ENCODE measurements around the gene WWTR1.

Gene WWTR1

DNA sequence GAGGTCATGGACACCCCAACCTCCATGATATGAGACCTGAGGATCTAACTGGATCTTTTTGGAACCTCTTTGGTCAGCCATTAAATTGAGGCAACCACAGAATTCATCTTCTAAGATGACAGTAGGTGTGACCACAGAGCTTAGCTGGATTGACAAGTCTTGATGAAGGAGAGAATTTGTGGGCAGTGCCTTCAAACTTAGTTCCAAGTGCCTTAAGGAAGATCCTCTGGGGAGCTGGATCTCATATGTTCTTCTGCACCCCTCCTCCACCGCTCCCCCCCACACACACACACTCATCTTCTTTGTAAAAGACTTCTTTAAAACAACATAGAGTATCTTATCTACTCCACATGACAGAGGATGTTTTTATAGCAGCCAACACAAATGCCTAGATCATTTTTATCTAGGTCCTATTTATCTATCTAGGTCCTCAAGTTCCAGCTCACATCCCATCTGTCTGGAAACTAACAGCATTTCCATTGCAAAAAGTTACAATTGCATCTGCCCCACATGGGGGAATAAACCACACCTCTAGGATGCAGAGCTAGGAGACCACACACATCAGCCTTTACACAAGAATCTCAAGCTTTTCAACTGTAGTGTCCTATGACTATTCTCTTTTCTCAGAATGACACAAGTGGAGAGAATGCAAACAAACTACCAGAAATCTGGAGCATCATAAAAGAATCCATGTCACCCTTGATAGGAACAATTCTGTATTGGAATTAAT is 37.4 kb downstream of the WWTR1 start:
- no peak for DNase-seq

DNA sequence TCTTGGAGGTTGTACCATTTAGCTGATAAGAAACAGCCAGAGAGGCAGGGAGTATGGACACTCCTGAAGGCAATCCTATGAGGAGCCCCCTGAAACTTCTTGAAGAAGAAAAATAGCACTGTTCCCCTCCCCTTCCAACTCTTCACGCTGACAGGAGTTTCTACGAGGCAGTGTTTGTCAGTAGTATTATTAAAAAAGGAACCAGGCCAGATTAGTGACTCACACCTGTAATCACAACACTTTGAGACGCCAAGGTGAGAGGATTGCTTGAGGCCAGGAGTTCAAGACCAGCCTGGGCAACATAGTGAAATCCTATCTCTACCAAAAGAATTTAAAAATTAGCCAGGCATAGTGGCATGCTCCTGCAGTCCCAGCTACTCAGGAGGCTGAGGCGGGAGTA is 38.7 kb downstream of the WWTR1 start:
- DNase-seq: no peak

DNA sequence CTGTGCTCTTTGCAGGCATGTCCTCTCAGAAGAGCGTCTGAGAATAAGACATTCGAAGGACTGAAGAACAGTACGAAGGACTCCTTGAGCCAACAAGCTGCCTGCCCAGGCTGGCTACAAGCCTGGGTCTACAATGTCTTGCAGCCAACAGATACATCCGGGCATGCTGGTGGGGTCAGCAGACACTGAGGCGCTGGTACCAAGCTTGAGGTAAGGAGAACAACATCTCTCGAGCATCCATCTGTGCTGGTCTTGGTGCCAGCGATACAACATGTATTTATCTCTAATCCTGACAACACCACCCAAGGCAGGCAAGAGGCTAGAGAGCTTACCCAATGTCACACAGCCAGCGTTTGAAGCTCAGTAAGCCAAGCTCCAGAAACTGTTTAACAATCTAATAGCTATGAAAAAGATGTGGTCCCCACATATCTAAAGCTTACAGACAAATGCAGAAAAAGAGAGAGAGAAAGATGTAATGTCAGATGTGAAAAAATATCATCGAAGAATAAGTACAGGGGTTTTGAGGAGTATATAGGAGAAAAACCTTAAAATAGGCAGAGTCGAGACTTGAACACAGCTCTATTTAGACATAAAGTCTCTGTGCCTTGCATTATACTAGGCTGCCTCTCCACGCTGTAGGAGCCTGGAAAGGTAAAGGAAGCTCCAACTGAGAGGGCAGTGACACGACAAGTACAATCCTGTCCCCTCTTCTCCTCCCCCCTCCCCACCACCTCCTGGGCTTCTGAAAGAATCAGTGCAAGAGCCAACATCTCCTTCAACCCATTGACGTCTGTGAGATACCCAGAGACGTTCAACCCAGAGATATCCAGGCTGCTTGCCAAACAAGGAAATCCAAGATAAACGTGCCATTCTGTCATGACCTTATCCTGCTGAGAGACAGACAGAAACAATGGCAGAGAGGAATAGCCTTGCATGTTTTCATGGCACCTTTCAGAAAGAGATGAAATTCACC is 39.4 kb downstream of the WWTR1 start:
- DNase-seq: no peak

DNA sequence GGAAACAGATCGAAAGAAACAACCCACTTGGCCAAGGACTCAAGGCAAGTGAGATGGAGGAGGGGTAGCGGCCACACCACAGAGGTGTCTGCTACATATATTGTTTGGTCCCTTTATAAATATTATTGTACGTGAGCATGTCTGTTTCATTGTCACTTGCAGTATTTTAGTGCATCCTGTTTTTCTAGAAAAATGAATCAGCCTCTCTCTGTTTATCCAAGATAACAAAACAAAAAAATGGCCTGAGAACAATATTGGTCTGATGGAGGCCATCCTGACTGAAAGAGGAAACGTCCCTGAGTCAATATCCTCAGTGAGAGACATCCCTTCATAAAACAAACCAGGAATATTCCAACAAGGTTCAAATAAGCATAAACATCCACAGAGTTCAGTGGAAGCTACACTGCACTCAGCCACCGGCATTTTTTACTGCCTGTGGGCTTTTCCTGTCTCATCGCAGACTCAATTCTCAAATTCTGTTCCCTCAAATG is 42.0 kb downstream of the WWTR1 start:
- no peak for DNase-seq

DNA sequence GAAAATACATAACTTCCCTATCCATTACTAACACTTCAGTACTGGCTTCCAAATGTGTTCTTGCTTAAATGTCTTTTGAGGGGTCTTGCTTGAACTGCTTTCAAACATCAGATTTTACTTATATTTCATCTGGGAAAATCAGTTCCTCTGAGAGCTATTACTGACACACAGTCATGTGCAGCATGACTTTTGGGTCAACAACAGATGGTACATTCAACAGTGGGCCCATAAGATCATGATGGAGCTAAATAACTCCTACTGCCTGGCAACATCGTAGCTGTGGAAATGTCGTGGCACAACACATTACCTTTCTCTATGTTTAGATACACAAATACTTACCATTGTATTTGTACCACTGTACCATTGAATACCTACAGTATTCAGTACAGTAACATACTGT is 43.8 kb downstream of the WWTR1 start:
- DNase-seq: no peak

DNA sequence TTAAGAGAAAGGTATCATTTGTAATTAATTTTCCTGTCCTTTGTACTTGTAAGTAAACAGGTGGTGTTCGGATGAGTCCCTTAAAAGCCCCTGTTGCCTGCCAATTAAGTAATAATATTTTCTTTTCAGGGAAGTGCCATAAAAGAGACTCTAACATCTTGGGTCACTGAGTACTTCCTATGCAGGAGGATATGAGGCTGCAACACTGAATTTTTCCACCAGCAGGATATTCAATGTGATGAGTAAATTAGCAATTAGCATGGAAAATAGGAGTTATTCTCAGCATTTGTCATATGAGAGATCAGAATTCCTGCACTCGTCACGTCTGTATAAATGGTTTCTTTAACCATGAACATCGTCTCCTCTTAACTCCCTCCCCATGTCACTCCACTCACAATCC is 45.4 kb downstream of the WWTR1 start:
- DNase-seq: no peak

DNA sequence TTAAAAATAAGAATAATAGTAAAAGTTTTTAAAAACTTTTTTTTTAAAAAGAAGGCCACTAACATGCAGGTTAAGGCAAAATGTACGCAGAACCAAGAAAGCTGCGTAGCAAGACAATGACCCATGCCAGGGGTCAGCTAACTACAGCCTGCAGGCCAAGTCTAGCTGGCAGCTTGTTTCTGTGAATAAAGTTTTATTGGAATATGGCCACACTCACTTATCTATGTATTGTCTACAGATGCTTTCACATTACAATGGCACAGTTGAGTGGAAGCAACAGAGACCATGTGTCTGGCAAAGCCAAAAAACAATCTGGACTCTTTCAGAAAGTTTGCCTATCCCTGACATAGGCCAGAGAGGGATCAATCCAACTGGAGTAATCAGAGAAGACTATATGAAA is 46.7 kb downstream of the WWTR1 start:
- no peak for DNase-seq

DNA sequence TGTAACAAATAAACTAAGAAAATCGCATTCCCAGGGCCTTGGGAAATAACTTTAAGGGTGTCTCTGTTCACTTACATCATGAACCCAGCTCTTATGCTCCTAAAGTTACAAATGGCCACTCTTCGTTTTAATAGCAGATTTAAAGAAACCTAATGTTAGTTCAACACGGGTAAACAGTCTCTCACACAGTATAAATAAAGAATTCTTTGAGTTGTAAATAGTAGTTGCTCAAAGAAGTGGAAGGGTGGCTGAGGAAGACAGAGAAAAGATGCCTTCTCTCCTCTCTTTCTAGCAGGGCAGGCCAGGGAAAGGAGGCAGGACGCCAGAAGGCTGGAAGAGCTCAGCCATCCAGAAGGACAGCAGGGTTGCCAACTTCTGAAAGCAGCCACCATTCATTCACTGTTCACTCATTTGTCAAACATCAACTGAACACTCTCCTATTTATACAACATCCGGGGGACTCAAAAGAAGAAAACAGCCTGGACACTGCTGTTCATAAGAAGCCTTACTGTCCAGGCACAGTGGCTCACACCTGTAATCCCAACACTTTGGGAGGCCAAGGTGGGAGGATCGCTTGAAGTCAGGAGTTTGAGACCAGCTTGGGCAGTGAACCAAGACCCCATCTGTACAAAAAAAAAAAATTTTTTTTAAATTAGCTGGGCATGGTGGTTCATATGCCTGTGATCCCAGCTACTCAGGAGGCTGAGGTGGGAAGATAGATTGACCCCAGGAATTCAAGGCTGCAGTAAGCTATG is 47.3 kb downstream of the WWTR1 start:
- DNase-seq: no peak

DNA sequence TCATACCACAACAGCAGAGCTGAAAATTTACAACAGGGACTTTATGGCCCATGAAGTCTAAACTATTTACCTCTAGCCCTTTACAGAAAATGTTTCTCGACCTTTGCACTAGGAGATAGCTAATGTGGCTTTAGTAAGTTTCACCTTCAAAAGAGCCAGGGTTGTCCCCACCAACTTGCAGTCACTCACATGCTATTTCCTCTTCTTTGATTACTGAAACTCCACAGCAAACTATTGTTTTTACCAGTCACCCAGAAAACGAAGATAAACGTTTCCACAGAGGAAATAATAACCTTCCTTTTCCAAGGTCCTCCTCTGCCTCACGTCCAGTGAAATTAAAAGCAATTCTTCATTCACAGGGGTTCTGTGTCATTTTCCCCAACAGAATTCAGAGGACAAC is 48.2 kb downstream of the WWTR1 start:
- DNase-seq: no peak

DNA sequence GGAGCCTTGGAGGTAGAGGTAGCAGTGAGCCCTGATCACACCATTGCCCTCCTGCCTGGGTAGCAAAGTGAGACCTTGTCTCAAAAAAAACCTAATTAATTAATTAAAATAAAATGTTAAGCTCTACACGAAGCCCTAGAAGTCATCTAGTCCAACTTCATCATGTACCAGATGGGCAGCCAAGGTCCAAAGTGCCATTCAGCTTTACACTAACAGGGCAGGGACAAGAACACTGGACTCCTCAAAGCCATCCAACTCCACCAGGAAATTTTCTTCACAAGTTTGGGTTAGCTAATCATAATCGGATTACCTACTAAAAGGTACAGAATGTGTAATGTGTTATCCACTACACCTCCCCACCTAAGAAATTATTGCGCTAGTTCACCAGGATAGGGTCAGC is 48.8 kb downstream of the WWTR1 start:
- no peak for DNase-seq

DNA sequence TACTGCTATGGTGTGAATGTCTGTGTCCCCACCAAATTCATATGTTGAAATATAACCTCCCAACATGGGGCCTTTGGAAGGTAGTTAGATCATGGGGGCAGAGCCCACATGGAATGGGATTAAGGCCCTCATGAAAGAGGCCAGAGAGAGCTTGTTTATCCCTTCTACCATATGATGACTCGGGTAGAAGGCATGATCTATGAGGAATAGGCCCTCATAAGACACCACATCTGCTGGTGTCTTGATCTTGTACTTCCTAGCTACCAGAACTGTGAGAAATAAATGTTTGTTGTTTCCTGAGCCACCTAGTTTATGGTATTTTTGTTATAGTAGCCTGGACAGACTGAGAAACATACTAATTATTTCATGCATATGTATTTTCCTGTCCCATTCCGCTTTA is 51.9 kb downstream of the WWTR1 start:
- DNase-seq: no peak

DNA sequence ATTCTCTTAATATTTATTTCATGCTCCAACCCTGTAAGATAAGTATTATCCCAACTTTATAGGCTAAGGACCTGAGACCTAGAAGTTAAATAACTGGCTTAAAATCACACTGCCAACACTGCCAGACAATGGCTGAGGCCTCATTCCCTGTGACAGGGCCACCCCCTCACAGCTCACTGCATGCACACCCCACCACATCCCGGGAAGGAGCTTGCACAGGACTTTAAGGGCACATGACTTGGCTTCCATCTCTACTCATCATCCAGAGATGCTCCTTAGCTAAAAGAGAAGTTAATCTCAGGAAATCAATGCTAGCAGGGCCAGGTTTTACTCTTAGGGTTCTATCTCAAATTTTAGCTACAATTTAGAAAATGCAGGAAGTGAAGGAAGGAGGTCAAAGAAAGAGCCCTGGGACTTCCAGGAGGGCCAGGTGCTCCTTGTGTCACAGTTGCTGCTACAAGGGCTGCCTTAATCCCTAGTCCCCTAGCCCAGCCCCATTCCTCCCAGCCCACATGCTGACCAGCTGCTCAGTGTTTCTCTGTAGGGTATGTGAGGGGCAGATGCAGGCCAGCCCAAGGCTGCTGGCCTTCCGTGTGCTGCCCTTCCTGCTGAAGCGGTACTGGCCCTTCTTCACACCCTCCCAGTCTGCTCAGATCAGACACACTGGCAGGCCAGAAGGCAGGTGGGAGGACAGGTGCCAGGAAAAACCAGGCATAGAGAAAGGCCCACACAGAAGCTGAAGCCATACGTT is 53.5 kb downstream of the WWTR1 start:
- no peak for DNase-seq

DNA sequence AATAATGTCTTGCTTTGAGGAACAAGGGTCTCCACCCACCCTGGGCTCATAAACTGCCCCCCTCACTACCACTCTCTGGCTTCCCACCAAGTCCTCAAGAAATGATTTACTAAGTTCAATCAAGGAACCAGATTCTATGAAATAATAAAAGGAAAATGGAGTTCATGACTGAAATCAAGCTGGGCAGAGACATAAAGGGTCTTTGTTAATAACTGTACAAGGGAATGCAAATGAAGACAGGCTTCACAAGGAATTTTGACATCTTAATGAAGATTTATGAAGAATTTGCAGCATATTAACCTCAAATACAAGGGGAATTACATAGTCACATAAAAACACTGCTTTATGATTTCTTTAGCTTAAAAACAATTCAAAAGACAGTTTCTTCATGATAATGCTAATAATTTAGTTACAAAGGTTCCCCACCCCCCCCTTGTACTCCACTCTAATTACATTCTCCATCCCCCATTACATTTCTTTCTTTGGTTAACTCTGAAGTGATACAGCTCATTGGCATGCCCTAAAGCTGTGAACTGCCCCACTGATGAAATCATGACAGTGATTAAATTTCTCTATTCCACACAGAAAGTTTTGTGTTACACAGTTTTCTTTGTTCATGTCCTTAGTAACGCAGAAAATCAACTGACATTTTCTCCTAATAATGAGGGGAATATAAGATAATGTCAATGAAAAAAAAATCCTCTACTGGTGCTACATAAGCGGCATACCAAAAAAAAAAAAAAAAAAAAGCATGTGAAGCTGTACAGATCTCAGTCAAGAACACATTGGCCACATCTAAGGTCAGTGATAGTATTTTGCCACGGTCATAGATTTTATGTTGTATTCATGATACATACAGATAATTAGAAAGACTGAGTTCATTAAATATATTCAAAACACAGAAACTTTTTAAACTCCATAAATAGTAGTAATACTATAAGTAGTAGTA is 54.4 kb downstream of the WWTR1 start:
- DNase-seq: no peak

DNA sequence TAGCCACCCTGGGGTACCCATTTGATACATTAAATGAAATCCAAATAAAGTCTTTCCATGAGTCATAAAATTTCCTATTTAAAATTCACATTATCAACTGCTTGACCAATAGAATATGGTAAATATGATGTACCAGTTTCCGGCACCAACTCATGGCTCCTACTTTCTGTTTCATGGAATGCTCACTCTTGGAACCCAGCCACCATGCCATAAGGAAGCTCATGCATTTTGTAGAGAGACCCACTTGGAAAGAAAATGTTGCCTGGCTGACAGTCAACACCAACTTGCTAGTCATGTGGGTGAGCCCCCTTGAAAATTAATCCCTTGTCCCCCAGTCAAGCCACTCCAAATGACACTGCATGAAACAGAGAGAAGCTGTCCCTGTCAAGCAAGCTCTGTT is 57.2 kb downstream of the WWTR1 start:
- no peak for DNase-seq

DNA sequence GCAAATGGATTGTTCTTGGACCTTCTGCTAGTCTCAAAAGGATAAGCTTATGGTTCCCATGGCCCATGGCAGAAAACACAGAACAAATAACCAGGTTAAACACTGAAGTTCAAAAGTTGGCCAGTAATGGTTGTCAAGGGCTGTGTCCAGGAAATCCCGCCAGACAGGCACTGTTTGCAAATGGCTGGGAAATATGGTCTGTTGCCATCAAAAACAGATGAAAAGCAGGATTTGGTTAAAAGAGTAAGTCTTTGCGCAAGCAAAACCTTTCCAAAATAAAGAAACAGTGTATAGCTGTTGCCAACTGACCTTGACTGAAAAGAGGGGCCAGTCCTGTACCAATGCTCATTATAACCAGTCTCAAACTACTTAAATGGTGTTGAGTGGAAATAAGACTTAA is 58.6 kb downstream of the WWTR1 start:
- DNase-seq: no peak

DNA sequence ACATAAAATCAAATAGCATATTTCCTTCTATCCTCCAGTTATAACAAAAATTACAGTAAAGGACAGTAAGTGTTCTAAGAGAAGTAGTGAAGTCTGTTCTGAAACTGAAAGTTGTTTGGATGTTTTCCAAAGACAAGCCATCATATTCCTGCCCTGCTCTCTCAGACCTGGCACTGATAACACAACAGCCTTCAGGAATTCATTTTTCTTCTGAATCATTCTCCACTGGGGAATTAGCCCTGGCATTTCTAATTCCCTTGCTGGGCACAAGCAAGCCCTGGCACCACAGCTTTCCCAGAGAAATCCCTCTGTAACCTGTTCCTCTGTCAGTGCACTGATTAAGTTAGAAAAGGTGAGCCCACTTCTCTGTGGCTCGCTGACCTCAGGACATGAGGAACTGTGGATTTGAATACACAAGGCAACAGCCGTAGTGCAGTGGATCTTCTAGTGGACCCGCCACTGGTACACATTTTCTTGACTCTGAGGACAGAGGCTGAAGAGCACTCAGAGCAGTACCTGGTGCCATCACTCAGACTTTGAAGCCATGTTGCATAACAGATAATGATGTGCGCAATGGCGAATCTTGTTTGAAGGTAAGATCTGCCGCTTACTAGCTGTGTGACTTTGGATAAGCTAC is 61.6 kb downstream of the WWTR1 start:
- DNase-seq: no peak

DNA sequence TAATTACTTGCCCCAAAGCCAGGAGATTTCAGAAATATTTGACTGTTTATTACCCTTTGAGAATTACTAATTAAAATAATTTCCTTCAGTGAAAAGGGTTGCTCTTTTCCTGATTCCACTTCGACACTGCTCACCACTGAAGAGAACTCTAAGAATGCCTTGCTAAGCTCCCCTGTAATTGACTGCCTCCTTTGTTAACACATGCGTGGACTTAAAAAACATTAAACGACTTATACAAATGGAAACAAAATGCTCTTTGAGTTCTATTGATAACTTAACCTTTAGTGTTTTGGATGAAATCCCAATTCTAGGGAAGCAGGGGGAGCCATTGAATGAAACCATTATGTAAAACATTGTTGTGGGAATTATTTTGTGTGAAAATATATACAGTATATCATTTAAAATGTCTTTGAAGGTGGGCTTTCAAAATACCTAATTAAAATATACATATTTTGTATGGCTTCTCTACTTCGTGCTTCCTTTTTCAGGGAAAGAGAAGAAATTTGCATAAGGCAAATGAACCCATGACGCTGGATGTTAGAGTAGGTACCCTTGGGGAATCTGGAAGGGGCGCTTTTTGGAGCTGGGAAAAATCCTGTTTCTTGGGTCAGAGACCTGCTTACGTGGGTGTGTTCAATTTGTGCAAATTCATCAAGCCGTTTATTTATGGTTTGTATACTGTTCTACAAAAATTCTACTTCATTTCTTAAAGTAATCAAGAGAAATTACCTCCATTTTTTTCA is 64.2 kb downstream of the WWTR1 start:
- no peak for DNase-seq

DNA sequence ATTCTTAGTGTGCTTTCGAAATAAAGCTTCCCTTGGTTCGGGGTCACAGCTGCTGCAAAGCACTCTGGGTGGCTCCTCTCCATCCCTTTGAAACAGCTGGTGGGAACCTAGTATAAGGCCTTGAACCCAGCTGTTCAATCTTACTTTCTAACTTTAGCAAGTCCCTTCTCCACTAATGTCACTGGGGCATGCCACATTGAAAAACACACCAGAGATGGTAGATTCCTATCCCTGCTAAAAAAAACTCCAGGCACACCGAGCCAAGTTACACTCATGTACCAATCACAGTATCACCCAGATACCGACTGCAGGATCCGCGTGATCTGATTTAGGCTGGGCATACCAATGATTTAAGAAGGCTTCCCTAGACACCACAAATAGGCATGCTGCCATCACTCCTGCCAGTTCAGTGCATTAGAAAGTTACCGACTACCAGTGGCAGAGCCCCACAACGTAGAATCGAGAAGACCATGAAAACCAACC is 65.0 kb downstream of the WWTR1 start:
- no peak for DNase-seq

DNA sequence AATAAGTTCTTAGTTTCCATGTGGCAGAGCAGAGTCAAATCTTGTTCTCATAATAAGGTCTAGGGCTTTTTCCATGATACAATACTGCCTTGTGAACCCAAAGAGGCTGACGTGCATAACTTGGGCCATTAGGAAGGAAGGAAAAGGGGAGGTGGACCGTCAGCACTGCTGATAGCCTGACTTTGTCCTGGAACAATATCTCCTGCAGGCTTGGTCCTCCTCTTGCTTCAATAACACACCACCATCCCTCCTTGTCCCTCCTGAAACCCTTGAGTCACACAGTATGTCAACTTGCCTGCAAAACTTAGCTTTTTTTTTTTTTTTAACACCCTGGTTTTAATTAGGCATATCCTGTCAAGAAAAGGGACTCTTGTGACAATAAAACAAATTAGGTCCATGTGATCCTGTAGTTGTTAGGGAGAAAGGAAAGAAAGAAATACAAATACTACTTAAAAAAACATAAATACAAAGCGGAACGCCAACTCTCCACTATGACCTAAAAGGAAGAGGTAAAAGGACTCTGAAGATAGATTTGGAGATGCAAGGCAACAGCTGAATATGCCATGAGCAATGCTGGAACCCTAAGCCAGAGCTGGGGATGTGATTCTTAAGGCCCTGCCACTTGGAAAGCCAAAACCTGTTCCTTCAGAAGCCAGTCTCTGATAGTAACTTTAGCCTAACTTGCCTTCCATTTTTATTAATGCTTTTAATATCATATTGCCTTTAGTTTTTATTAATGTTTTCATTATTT is 67.0 kb downstream of the WWTR1 start:
- no peak for DNase-seq

Measured in CD4-positive, alpha-beta T cell treated with Interferon alpha-2 for 1 hour (primary cell).